GM19452 (cell line): ENCODE results near the gene SNED1.

Experiments
- ATAC-seq: cut with Tn5 transposase; IDR thresholded peaks from one replicate; pipeline ENCODE4 v1.9.1; 2021; ENCODE audit not compliant: unreplicated experiment

SNED1 gene

DNA sequence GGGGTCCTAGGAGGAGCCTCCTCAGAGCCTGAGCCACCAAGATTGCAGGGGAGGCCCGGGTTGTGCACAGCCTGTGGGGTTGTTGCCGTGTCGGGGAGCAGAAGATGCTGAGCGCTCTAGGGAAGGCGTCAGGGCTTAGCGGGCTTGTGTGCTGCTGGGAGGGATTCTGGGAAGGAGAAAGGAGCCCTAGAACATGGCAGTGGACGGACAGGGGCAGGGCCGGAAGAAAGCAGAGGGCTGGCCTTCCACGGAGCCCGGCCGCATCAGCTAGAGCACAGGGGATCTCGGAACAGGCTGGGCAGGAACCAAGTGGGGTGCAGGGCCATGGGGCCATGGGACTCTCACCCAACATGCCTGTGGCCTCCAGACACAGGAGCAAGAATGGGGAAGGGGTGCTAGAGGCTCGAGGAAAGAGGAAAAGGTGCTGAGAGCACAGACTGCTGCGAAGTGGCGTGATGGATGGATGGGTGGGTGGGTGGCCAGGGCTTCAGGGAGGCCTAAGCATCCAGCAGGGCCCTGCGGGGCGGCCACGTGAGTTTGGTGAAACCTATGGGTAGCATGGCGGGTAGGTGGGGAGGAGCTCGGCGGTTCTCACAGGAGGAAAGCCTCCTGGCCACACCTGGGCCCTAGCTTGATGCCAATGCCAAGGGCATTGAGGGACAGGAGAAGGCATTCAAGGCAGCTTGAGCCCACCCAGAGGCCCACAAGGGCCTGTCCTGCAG is 67.9 kb downstream of the SNED1 start:
- no peak for ATAC-seq

DNA sequence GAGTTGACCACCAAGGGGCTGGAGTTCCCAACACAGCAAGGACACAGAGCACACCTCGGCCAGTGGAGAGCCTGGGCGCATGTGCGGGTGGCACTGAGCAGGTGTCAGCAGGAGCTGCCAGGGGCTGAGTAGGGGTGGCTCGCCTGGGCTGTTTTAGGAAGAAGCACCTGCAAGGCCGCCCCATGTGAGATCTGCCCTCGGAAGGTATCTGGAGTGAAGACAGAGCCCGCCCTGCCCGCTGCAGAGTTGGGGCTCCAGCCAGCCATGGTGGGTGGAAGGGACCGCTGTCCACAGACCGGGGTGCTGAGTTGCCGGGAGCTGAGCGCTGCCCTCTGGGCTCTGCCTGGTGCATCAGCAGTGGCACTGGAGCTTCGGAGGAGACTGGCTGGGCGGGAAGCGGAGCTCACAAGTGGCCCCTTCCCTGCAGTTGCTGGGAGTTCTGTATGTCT is 68.5 kb downstream of the SNED1 start:
- no peak for ATAC-seq

DNA sequence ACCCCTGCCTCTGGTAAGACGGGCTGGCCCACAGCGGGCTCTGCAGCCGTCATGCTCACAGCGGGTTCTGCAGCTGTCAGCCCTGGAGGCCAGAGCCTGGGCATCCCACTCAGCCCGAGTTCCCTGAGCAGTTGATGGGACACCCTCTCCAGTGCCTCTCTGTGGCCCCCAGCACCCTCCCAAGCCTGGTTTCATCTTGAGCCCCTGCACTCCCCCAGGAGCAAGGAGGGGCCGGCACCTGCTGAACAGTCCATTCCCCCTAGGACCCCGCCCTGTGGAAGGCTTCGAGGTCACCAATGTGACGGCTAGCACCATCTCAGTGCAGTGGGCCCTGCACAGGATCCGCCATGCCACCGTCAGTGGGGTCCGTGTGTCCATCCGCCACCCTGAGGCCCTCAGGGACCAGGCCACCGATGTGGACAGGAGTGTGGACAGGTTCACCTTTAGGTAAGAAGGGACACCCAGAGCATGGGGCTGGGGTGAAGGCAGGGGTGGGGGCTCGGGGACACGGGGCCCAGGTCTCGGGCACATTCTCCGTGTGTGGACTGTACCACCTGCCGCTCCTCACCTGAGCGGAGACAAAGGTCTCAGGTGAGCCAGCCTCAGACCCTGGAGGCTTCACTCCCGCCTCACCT is 69.2 kb downstream of the SNED1 start:
- no peak for ATAC-seq

DNA sequence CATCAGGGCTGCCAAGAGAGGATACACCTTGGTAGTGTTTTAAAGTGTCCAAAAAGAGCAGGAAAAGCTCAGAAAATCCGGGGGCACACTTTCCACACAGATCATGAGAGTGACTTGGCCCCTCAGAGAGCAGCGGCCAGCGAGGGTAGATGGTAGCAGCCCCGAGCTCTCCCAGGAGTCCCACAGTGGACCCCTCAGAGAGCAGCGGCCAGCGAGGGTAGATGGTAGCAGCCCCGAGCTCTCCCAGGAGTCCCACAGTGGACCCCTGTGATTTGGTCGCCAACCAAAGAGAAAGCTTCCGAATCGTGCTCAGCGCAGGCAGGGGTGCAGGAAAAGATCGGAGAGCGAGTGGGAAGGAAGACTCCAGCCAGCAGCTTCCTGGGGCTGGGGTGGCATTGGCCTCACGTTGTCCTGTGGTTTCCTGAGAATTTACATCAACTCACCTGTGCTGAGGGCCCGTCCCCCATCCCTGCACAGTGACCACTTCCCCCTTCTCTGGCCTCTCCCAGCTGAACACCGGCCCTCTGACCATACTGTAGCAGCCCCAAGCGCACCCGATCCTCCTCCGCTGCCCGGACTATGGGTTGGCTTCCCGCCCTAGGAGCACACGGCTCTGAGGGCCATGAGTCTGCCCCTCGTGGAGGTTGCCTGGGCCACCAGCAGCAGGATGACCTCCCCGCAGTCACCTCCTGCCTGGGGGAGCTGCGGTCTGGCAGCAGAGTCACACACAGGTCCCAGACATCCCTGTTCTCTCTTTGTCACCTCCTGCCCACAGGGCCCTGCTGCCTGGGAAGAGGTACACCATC is 69.9 kb downstream of the SNED1 start:
- ATAC-seq: no peak

DNA sequence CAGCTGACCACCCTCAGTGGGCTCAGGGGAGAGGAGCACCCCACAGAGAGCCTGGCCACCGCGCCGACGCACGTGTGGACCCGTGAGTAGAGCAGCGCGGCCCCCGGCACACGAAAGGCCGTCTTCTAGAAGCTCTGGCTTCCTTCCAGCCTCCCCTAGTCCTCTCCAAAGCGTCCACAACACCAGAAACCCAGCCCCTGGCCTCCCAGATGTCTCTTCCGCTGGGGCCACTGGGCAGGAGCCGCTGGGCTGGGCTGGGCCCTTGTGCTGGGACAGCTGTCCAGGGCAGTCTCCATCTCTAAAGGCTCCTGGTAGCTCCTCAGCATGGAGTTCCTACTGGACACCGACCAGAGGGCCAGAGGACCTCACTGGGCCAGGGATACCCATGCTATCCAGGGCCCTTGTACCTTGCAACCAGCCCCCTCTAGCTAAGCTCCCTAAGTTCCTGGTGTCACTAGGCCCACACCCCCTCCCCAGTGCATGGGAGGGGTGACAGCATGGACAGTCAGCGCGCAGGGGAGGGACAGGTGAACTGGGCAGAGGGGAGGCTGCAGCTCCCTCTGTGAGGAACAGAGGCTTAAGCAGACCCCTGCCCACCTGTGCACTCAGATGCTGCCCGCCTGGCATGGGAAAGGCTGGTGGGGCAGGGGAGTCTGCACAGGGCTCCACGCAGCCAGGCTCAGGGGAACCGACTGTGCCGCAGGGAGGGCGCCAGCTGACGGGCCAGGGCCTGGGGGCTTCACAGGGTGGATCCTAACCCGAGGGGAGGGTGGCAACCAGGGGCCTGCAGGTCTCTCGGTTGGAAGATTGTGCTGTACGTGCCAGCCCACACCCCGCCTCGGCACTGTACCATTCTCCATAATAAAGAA is 70.8 kb downstream of the SNED1 start:
- ATAC-seq: no peak

DNA sequence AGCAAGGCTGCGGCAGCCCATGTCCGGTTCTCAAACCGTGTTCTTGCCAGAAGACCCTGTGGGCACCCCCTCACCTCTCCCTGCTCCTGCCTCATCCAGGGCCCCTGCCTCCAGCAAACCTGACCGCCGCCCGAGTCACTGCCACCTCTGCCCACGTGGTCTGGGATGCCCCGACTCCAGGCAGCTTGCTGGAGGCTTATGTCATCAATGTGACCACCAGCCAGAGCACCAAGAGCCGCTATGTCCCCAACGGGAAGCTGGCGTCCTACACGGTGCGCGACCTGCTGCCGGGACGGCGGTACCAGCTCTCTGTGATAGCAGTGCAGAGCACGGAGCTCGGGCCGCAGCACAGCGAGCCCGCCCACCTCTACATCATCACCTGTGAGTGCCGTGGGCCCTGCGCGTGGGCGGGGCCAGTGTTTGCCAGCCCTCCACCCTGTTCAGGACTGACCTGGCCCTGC is 71.4 kb downstream of the SNED1 start:
- ATAC-seq: no peak

DNA sequence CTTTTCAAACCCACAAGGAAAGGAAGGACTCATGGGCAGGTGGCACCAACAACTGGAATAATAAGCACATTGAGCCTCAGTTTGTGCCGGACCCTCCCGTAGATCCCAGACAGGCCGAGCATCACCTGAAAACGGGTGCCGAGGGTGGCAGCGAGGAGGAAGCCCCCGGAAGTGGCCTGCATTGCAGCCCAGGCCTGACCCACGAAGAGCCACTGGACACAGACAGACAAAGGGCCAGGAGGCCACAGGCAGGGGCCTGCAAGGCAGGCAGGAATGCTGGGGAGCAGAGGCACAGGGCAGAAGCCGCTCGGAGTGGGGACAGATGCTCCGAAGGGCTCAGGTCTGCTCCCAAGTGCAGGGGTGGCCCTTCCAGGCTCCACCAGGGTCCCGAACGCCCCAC is 71.9 kb downstream of the SNED1 start:
- no peak for ATAC-seq

DNA sequence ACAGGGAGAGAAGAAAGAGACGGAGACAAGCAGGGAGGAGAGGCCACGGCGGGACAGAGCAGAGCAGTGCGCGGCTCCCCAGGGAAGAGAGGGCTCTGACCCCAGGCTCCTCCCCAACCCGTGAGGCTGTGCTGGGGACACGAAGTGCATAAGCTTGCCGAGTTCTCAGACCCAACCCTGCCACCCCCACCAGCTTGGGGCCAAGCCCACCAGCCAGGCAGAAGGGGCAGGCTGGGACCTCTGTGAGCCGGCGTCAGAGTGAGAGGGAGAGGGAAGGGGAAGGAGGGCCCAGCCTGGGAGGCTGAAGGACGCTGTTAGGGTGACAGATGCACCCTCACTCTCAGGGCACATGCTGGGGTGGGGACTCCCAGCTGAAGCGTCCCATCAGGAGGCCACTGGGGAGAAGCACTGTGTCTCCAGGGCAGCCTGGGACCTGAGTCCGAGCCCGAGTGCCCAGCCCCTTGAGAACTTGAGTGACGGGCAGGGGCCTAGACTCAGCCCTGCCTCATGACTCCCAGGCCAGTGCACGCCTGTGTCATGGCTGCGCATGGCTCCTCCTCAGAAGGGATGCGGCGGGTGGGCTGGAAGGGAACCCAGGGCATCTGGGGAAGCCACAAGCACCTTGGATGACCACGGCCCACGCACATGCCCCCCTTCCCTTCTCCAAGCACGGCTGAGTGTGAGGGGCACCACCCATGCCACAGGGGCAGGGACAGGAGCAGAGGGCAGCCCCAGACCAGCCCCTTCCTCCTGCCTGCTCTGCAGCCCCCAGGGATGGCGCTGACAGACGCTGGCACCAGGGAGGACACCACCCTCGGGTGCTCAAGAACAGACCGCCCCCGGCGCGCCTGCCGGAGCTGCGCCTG is 72.6 kb downstream of the SNED1 start:
- no peak for ATAC-seq

DNA sequence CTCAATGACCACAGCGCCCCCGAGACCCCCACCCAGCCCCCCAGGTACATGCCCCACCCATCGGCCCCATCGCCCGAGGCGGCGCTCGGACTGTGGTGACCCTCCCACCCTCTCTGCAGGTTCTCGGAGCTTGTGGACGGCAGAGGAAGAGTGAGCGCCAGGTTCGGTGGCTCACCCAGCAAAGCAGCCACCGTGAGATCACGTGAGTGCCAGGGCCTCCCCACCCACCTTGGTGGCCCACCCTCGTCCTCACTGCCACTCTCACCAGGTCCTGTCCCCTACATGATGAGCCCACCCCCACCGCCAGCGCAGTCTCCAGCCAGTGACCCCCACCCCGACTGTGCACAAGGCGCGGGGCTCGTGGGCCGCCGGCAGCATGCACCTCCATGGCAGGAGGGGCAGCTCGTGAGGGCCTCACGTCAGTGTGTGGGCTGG is 73.3 kb downstream of the SNED1 start:
- no peak for ATAC-seq

DNA sequence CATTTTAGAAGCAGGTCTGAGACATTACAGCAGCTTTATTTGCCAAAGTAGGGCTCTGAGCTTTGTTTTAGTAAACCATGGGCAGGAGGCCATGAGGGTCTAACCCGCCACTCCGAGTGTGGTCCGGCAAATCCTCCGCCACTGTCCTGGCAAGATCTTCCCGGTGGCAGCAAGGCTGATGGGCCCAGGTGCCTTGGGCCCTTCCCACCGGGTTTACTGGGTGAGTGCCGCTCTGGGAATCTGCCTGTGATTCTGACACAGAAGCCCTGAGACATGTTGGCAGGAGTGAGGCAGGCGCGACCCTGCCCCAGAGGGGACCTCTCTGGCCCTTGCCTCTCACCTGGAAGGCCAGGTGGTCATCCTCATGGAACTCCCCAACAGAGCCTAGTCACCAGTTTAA is 73.7 kb downstream of the SNED1 start:
- no peak for ATAC-seq

DNA sequence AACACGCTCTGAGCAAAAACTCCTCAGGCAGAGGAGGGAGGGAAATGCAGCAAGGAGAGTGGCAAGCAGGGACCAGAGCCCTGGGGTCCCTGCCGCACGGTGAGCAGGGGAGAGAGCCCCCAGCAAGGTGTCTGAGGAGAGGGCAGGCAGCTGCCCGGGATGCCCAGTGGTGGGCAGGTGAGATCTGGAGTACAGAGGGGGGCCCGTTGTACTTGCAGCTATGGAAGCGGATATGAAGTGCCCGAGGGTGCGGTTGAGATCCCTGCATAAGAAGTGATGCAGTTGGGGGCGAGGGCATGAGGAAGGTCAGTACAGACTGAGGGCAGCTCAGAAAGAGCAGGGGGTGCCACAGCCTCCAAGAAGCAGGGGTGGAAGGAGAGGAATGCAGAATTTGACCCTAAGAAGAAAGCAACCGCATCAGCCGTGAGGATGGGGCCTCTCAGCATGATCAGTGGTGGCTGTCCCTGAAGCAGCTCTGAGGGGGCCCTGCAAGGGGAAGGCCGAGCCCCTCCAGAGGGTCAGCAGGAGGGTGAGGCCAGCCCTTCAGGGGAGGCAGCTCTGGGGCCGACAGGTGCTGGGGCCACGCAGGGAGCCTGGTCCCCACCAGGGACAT is 74.2 kb downstream of the SNED1 start:
- ATAC-seq: no peak

DNA sequence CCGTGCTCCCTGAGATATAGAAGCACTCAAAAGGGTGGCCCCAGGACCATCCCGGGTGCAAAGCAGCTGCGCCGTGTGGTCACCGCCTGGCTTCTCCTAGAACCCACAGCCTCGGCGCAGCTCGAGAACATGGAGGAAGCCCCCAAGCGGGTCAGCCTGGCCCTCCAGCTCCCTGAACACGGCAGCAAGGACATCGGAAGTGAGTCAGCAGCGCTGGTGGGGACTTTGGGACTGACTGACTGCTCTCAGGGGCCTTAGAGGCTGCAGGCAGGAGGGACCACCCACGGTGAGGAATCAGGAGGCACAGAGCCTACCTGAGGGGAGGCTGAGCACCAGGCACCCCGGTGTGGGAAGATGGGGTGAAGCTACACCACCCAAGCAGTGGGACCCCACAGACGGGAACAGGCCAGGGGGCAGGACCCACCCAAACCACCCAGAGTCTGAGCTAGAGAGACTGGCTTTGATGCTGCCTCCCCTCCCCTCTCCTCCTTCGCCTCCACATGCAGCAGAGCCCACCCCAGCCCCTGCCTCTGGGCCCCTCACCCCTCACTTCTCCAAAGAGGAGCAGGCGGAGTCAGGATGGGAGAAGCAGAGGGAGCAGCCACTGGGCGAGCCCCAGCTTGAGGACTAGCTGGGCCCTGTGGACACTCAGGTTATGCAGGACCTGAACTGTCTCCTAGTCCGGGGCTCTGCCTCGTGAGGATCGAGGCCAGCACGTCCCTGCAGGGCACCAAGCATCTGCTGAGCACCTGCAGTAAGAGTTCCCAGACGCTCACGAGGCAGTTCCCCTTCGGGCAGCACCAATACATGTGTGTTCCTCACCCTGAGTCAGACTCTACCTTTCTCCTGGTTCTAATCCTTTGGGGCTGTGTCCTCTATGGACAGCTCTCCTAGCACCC is 75.0 kb downstream of the SNED1 start:
- ATAC-seq: no peak

DNA sequence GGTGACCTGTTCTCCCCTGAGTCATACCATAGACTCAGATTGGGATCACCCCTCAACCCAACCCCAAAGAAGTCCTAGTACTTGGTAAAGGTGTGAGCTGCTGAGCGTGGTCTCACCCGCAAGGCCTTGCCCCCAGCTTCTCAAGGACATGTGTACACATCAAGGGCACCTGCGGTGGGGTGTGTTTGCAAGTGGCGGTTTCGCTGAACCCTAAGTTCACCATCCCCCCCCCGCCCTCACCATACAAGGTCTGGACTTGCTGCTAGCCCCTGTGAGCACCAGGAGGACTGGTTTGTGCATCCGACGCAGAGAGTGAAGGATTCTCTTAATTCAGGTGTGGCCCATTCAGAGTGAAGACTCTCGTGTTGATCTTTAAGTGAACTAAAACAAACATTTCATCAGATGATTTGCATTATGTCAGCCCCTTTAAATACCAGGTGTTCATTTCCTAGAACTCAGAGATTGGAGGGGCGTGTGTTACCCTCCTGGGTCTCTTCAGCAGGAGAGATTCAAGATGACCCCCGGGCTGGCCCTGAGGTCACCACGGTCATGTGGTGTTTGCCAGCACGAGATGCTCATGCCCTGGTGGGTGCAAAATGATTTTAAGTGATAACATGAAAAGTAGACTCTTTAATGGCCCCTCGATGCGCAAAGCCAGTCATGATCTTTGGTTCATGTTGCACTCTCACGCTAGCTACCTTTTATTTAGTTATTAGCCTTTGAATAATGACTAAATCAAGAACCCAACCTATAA is 75.8 kb downstream of the SNED1 start:
- ATAC-seq: no peak

DNA sequence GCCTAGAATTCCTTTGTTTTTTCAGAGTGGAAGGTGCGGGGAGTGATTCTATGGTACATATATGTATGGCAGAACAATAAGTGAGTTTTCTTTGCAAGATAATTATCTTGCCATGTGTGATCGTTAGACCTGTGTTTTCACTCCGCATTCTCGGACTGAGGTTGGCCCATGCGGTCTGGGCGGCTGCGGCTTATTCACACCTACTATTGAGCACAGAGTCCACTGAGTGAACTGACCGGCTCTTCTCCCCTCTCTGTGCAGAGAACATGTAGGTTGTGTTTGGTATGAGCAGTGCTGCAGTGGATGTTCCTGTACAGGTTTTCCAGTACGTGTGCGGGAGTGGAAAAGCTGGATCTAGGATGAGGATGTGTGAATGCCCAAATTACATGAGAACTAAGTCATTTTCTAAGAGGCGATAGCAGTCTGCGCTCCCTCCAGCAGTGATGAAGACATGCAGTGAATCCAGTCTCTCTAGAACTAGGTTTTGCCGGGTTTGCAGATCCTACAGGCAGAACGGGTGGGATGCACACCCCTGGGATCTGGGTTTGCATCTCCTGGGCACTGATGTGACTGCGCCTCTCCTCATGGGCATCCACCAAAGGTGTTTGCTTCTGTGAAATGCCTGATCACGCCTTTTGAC is 76.6 kb downstream of the SNED1 start:
- no peak for ATAC-seq

DNA sequence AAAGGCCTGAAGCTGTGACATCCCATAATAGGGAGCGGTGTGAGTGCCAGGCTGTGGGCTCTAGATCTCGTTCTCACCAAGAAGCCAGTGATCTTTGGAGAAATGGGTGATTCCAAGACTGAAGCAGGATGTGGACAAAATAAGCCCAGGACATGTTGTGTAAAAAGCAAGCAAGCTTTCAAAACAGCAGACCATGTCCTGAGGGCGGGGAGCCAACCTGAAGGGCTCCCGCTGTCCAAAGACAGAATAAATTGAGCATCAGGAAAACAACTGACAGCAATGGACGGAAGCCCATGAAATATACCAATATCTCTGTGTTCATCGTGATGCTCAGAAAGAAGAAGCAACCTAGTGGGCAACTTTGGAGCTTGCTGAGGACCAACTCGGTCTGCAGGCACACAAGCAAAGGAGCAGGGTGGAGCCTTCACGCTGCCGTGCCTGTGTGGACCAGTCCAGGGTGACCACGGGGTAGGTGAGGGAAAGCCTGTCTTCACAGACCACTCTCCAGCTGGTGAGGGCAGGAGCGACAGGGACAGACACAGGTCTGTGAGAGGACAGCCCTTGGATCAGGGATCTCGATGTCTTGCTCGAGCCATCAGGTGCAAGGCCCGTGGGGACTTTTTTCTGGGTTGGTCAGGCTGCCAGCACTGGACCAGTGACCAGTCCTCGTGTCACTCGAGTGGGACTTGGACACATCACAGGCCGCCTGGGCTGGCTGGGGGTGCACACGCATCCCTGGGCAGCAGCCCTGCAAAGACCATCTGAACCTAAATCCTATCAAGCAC is 82.2 kb downstream of the SNED1 start:
- ATAC-seq: no peak

DNA sequence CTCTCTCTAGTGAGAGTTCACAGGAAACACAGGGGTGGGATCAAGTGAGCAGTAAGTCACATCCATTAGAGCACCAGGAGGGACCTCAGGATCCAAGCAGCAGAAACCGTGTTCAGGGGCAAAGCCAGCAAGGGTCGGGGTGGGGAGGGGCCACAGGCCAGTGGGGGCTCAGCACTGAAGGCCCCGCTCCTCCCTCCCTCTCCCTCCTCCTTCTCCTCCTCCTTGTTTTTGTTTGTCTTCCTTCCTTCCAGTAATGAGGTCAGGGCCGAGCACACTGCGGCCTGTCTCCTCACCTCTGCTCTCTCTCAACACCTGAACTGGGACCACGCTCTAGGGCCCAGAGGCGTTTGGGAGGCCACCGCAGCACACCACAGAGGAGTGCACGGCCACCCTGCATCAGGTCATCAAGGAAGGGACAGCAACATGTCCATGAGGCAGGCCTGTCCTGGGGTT is 82.8 kb downstream of the SNED1 start:
- ATAC-seq: no peak
